Erythroblast (primary cell): ENCODE results near the gene SERPINA12.

Source experiments
- GATA1 ChIP-seq: IDR thresholded peaks from 2 replicates; pipeline ENCODE4 v1.6.1; 2011; ENCODE audit warnings: low read depth, mild to moderate bottlenecking, control low read depth, low read length, moderate library complexity
- POLR2A ChIP-seq: IDR thresholded peaks from 2 replicates; pipeline ENCODE4 v1.6.1; 2011; ENCODE audit warnings: mild to moderate bottlenecking, low read length

GRCh38 chr14:94483729-94484275, 25.5 kb downstream of the SERPINA12 start:
- TF ChIP-seq POLR2A (no peak), GATA1 (no peak)
